GM21447 (cell line): ENCODE measurements around the gene NUCB1.
A peak's percentile ranks its signal among the peaks of the same experiment; 100 is the strongest.
"Not testable (repeated sequence)": the region's sequence is repeated elsewhere in the genome, so short reads cannot be mapped to it uniquely, and the experiment has no call there.

Experiments used
- ATAC-seq: cut with Tn5 transposase; IDR thresholded peaks from one replicate; pipeline ENCODE4 v1.9.1; 2021; ENCODE audit not compliant: unreplicated experiment

The NUCB1 gene

DNA sequence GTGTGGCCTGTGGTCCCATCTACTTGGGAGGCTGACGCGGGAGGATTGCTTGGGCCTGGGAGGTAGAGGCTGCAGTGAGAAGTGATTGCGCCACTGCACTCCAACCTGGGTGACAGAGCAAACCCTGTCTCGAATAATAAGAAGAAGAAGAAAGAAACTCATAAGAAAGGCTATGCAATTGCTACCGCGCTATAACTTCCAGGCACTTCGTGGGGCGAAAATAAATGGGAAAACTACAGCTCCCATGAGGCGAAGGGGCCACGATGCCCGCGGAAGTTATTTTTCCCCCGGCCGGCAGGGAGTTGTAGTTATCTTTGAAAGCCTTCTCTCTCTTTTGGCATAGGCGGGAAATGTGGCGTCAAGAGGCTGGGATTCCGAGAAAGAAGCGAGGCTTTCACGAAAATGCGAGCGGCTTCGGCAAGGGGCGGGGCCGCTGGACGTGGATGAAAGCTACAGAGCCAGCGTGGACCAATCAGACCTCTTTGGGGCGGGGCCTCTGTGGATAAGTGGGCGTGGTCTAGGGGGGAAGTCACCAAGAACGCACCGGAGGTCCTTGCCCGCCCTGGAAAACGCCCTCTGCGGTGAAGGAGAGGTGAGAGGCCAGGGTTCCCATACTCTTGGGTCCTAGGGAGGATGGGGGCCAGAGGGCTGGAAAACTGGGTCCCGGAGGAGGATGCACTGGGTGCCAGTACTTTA, at the start of gene NUCB1:
Gene NUCB1, plus strand, starts transcription at position 532 of the 696 bp plus-strand sequence. CDS start 485 bp downstream, outside the sequence.
- ATAC-seq = peak; percentile 86

- no peak for ATAC-seq
Measured at GRCh38 chr19:48852292-48852691, 47.8 kb upstream of the NUCB1 start.

GRCh38 chr19:48853483-48853882, 46.6 kb upstream of the NUCB1 start:
- ATAC-seq = no peak

DNA sequence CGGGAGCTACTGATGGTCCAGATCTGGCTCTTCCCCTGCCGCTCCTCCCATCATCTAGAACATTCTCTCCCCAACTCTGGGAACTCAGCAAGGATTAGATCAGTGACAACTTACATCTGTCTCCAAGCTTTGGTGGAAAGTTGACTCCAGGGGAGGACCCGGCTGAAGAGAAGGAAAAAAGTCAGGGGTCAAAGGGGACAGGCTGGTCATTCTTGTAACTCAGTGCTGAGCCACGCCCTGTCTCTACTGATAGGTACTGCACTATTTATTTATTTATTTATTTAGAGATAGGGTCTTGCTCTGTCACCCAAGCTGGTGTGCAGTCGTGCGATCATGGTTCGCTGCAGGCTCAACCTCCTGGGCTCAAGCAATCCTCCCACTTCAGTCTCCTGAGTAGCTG, 46.0 kb upstream of the NUCB1 start:
- no peak for ATAC-seq

GRCh38 chr19:48856921-48857320, 43.2 kb upstream of the NUCB1 start:
- no peak for ATAC-seq

DNA sequence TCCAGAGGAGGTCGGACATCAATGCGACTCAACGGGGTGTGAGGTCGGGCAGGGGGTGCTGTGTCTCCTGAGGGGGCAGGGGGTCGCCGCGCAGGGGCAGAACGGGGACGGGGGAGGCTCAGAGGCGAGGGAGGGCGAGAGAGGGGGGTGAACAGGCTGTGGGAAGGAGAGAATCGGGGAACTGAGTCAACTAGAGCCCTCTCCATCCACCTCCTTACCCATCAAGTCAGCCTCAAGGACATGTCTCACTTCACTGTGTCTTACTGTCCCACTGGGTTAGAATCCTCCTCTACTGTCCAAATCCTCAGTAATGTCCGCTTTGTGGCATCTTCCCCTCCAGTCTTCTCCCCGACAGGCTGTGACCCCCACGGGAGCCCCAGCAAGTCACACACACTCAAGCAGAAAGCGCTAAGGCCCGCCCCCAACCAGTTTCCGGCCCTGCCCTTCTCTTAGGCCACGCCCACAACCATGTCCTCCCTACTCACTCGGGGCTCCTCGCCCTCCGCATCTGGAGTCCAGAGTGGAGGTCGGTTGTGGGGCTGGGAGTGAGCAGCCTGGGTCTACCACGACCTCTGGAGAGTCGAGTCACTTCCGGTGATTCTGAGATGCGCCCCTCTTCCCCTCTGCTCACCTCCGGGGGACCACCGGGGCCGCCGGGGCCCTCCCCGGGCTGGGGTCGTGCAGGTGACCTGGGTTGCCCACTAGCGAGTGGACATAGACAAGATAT, 41.0 kb upstream of the NUCB1 start:
- ATAC-seq = no peak

- ATAC-seq = no peak
Measured at GRCh38 chr19:48859711-48860572, 40.2 kb upstream of the NUCB1 start.

DNA sequence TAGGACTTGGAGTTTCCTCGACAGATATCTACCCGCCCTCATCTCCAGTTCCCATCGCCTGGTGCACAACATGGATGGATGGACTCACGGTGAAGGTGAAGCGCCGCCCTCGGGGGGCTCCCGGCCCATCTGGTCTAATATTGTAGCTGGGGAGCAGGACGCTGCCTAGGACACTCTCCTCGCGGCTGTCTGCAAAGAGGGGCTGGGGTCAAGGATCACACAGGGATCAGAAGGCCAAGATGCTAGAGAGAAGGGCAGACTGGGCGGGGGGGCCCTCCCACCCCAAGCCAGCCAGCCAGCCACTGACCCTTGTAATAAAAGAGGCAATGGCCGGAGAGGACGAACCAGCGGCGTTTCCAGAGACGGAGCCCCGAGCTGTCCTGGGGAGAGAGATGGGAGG, 38.8 kb upstream of the NUCB1 start:
- no peak for ATAC-seq

DNA sequence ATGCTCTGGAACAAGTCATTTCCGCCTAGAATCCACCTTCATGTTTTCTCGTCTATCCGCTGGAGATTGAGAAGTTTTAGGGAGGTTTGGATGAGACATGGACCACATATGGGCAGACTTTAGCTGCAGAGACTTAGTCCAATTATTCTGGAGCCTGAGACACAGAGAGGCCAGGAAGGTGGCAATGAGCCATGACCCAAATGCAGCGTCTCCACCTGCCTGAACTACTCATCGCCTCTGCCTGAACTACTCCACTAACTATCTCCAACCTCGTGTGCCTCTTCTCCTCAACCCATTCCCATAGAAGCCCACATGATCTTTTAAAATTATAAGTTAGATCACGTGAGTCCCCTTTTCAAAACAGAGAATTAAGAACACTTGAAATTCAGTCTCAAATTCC, 37.3 kb upstream of the NUCB1 start:
- ATAC-seq = no peak

DNA sequence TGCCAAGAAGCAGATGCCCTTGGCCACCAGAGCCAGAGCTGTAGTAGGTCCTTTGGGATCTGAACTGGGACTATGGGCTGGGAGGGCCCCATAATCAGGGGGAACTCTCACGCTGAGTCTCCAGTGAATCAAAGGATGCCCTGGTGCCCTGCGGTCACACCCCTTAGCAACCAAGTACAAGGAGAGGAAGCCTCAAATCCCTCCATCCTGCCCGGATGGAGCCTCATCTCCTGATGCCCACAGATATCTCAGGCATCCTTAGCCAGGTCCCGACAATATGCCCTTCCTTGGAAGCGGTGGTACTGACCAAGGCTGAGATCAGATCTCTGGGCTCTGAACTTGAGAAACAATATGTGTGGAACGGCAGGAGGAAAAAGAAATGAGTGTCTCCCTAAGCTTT, 33.4 kb upstream of the NUCB1 start:
- ATAC-seq = no peak

DNA sequence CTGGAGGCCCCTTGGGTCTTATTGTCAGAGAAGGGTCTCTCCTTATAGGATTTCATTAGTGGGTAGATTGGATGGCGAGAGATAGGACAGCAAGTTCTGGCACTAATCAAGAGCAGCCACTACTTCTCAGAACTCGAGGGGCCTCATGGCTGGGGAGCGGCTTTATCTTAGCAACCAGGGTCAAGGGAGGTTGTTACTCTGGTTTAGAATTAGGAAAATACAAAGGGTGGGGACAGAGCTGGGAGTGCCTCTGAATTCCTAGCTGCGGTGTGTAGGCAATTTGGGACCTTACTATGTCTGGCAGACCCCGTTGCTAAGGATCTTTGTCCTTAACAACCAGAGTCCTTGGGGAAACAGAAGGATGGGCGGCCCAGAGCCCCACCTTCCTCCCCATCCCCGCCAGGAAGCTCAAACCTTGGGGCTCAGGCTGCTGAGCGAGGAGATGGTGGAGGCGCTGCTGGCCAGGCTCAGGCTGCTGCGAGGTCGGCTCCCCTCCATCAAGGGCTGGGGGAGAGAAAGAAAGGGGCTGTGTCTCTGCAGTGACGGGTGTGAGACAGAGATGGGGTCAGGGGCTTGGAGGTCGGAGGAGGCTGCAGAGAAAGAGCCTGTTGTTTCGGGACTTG, 32.9 kb upstream of the NUCB1 start:
- ATAC-seq = no peak

GRCh38 chr19:48867746-48868113, 32.4 kb upstream of the NUCB1 start:
- ATAC-seq = no peak

GRCh38 chr19:48868114-48868886, 31.8 kb upstream of the NUCB1 start, which contains the start of gene PLEKHA4:
Gene PLEKHA4 (minus strand): TSS chr19:48868617. CDS start chr19:48867620, 997 bp downstream.
- ATAC-seq = no peak

DNA sequence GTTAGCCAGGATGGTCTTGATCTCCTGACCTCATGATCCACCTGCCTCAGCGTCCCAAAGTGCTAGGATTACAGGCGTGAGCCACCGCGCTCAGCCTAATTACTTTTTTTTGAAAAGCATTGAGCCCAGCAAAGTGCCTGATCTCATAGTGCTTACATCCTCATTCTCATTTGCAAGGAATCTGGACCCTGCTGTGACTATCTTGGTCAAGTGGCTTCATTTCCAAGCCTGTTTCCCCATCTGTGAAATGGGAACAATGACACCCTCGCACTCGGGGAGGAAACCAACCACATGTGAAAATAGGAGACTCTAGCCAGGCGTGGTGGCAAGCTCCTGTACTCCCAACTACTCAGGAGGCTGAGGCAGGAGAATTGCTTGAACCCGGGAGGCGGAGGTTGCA, 30.1 kb upstream of the NUCB1 start:
- no peak for ATAC-seq

DNA sequence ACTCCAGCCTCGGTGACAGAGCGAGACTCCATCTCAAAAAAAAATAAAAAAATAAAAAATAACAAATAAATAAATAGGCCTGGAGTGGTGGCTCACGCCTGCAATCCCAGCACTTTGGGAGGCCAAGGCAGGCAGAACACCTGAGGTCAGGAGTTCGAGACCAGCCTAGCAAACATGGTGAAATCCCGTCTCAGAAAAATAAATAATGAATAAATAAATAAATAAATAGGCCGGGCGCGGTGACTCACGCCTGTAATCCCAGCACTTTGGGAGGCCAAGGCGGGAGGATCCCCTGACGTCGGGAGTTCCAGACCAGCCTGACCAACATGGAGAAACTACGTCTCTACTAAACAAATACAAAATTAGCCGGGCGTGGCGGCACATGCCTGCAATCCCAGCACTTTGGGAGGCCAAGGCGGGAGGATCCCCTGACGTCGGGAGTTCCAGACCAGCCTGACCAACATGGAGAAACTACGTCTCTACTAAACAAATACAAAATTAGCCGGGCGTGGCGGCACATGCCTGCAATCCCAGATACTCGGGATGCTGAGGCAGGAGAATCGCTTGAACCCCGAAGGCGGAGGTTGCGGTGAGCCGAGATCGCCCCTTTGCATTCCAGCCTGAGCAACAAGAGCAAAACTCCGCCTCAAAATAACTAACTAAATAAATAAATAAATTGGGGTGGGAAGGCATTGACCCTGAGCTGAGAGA, 28.5 kb upstream of the NUCB1 start:
- ATAC-seq = not testable (repeated sequence)

- ATAC-seq = peak; percentile 40
Measured at GRCh38 chr19:48872182-48872883, 27.8 kb upstream of the NUCB1 start, which contains the start of gene PPP1R15A. Gene PPP1R15A (plus strand): TSS chr19:48872421. CDS start chr19:48873234, 813 bp downstream.

DNA sequence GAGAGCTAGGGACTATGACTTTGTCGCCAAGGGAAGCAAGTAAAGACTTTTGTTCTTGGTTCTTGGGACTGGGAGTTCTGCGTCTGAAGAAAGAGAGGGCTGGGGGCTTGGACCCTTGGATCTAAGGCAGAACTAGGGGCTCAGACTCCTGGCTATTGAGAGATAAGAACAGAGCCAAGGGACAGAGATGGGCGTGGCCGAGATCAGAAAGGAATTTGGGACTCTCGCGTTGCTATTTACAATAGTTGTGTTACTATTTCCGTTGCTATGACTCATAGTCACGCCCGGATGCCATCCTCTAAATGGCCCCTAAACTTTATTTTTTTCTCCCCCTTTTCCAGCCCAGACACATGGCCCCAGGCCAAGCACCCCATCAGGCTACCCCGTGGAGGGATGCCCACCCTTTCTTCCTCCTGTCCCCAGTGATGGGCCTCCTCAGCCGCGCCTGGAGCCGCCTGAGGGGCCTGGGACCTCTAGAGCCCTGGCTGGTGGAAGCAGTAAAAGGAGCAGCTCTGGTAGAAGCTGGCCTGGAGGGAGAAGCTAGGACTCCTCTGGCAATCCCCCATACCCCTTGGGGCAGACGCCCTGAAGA, 27.1 kb upstream of the NUCB1 start:
- no peak for ATAC-seq

DNA sequence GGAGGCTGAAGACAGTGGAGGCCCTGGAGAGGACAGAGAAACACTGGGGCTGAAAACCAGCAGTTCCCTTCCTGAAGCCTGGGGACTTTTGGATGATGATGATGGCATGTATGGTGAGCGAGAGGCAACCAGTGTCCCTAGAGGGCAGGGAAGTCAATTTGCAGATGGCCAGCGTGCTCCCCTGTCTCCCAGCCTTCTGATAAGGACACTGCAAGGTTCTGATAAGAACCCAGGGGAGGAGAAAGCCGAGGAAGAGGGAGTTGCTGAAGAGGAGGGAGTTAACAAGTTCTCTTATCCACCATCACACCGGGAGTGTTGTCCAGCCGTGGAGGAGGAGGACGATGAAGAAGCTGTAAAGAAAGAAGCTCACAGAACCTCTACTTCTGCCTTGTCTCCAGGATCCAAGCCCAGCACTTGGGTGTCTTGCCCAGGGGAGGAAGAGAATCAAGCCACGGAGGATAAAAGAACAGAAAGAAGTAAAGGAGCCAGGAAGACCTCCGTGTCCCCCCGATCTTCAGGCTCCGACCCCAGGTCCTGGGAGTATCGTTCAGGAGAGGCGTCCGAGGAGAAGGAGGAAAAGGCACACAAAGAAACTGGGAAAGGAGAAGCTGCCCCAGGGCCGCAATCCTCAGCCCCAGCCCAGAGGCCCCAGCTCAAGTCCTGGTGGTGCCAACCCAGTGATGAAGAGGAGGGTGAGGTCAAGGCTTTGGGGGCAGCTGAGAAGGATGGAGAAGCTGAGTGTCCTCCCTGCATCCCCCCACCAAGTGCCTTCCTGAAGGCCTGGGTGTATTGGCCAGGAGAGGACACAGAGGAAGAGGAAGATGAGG, 26.4 kb upstream of the NUCB1 start:
- no peak for ATAC-seq
